ENCODE data around the gene KIR2DL1.
A peak's percentile ranks its signal among the peaks of the same experiment; 100 is the strongest.
"Not testable (repeated sequence)": the region's sequence is repeated elsewhere in the genome, so short reads cannot be mapped to it uniquely, and the experiment has no call there.

The KIR2DL1 gene

DNA sequence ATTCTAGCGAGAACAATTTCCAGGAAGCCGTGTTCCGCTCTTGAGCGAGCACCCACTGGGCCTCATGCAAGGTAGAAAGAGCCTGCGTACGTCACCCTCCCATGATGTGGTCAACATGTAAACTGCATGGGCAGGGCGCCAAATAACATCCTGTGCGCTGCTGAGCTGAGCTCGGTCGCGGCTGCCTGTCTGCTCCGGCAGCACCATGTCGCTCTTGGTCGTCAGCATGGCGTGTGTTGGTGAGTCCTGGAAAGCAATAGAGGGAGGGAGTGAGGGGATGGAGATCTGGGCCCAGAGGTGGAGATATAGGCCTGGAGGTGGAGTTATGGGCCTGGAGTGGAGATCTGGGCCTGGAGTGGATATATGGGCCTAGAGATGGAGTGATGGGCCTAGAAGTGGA, at the start of gene KIR2DL1:
KIR2DL1 (plus strand) TSS at position 148 of the 400 bp plus-strand sequence; CDS start at position 206, 58 bp downstream.
- not testable (repeated sequence) for DNase-seq

DNA sequence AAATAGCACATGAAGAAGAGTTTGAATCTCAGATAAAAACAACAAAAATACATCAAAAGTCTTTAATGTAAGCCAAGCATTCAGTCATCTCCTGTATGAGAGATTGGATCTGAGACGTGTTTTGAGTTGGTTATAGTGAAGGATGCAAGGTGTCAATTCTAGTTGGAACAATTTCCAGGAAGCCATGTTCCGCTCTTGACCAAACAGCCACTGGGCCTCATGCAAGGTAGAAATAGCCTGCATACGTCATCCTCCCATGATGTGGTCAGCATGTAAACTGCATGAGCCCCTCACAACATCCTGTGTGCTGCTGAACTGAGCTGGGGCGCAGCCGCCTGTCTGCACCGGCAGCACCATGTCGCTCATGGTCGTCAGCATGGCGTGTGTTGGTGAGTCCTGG, 45.5 kb upstream of the KIR2DL1 start, which contains the start of gene KIR3DL3:
KIR3DL3 (plus strand) TSS at position 301 of the 400 bp plus-strand sequence; CDS start at position 356, 55 bp downstream.
- no peak for DNase-seq

DNA sequence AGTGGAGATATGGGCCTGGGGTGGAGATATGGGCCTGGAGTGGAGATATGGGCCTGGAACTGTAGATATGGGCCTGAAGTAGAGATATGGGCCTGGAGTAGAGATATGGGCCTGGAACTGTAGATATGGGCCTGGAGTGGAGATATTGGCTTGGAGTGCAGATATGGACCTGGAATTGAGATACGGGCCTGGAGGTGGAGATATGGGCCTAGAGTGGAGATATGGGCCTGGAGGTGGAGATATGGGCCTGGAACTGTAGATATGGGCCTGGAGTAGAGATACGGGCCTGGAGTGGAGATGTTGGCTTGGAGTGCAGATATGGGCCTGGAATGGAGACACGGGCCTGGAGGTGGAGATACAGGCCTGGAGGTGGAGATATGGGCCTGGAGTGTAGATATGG, 44.9 kb upstream of the KIR2DL1 start:
- DNase-seq: no peak

DNA sequence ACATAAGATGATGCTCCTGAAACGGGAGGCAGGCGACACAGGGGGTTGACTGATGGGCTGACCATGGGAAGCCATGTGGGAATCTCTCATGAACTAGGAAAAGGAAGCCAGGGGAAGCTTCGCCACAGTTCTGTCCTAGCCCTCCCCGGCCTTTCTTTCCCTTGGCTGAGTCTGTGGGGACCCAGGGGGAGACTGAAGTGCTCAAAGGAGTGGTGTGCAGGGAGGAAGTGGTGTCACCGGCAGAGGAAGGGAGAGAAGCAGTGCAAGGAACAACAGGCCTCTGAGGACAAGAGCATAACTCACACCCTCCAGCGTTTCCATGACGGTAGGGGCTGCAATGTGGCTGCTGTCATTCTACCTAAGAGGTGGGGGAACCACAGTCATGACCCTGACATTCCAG, 44.3 kb upstream of the KIR2DL1 start:
- DNase-seq: no peak

DNA sequence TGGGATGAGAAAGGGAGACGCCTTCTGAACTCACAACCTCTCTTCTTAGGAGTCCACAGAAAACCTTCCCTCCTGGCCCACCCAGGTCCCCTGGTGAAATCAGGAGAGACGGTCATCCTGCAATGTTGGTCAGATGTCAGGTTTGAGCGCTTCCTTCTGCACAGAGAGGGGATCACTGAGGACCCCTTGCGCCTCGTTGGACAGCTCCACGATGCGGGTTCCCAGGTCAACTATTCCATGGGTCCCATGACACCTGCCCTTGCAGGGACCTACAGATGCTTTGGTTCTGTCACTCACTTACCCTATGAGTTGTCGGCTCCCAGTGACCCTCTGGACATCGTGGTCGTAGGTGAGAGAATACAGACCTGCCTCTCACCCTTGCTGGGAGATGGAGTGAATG, 42.0 kb upstream of the KIR2DL1 start:
- no peak for DNase-seq

DNA sequence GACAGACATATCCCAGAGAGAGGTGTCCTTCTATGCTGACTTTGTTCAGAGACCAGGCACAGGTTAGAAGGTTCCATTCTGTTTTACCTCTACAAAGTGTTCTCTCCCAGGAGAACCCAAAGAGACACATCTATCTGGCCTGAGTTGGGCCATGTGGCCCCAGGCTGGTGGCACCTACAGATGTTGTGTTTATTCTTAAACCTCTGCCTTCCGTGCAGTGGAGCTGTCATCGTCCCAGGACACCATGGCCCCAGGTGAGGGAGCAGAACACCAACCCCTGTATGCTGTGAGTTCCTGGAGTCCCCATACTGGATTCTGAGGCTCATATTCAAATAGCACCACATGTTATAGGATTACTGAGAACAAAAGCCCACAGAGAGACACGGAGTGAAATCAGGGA, 41.4 kb upstream of the KIR2DL1 start:
- DNase-seq: no peak

DNA sequence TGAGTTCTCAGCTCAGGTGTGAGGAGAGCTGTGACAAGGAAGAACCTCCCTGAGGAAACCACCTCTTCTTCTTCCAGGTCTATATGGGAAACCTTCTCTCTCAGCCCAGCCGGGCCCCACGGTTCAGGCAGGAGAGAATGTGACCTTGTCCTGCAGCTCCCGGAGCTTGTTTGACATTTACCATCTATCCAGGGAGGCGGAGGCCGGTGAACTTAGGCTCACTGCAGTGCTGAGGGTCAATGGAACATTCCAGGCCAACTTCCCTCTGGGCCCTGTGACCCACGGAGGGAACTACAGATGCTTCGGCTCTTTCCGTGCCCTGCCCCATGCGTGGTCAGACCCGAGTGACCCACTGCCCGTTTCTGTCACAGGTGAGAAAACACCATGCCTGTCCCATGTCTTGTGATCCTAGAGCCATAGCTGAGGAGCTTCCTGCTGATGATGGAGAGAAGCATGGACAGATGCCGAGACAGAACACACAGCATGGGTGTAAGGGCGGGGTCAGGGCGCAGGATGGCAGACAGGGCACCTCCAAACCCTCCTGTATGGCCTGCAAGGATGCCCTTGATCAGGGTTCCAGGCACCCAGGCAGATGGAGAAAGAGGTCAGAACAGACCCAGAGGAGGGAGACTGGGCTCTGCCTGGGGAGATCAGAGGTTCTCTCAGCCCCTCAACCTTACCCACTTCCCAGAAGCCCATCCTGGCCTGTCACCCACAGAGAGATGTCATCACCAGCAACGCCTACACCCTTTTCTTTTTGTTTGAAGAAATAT, 40.0 kb upstream of the KIR2DL1 start:
- DNase-seq: no peak

DNA sequence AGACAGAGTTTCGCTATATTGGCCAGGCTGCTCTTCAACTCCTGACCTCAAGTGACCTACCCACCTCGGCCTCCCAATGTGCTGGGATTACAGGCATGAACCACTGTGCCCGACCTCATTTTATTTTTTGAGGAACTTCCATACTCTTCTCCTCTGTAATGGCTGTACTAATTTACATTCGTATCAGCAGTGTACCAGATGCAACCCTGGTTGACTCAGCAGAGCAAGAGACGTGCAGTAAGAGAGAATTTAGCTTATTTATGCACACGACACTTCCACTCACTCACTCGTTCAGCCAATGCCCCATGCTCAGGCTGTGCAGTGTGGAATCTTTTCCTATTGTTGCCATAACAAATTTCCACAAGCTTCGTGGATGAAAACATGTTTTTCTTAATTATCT, 38.4 kb upstream of the KIR2DL1 start:
- DNase-seq: no peak

DNA sequence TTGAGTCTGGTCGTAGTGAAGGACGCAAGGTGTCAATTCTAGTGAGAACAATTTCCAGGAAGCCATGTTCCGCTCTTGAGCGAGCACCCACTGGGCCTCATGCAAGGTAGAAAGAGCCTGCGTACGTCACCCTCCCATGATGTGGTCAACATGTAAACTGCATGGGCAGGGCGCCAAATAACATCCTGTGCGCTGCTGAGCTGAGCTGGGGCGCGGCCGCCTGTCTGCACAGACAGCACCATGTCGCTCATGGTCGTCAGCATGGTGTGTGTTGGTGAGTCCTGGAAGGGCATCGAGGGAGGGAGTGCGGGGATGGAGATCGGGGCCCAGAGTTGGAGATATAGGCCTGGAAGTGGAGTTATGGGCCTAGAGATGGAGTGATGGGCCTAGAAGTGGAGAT, 31.3 kb upstream of the KIR2DL1 start, which contains the start of gene KIR2DL3:
KIR2DL3 (plus strand) TSS at position 208 of the 400 bp plus-strand sequence; CDS start at position 241, 33 bp downstream.
- not testable (repeated sequence) for DNase-seq

DNA sequence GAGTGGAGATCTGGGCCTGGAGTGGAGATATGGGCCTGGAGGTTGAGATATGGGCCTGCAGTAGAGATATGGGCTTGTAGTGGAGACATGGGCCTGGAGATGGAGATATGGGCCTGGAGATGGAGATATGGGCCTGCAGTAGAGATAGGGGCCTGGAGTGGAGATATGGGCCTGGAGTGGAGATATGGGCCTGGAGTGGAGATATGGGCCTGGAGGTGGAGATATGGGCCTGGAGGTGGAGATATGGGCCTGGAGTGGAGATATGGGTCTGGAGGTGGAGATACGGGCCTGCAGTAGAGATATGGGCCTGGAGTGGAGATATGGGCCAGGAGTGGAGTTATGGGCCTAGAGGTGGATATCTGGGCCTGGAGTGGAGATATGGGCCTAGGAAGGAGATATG, 30.9 kb upstream of the KIR2DL1 start:
- DNase-seq: no peak

DNA sequence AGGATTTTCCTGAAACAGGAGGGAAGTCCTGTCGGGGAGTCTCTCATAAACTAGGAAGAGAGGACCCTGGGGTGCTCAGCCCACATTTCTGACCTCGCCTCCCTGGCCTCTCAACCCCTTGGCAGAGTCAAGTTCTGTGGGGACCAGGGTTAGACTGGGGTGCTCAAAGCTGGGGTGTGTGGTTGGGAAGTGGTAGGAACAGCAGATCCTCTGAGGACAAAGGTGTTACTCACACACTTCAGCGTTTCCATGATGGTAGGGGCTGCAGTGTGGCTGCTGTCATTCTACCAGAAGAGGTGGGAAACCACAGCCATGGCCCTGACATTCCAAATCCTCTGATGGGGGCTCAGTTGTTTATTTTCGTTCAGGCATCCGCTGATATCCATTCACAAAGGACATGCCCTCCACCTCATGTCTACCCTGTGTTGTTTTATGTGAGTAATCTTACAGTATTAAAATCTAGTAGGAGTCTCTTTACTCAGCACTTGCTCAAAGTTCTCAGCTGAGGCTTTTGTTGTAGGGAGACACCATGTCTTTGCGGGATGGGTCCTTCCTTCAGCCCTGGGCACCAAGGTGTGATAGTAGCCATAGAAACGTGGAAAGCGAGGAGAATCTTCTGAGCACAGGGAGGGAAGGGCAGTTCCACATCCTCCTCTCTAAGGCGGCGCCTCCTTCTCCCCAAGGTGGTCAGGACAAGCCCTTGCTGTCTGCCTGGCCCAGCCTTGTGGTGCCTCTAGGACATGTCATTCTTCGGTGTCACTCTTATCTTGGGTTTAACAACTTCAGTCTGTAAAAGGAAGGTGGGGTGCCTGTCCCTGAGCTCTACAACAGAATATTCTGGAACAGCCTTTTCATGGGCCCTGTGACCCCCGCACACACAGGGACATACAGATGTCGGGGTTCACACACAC, 29.8 kb upstream of the KIR2DL1 start:
- DNase-seq: no peak

DNA sequence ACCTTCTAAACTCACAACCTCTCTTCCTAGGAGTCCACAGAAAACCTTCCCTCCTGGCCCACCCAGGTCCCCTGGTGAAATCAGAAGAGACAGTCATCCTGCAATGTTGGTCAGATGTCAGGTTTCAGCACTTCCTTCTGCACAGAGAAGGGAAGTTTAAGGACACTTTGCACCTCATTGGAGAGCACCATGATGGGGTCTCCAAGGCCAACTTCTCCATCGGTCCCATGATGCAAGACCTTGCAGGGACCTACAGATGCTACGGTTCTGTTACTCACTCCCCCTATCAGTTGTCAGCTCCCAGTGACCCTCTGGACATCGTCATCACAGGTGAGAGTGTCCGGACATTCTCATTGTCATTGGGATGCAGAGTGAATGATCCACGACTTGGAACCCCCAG, 27.6 kb upstream of the KIR2DL1 start:
- not testable (repeated sequence) for DNase-seq

DNA sequence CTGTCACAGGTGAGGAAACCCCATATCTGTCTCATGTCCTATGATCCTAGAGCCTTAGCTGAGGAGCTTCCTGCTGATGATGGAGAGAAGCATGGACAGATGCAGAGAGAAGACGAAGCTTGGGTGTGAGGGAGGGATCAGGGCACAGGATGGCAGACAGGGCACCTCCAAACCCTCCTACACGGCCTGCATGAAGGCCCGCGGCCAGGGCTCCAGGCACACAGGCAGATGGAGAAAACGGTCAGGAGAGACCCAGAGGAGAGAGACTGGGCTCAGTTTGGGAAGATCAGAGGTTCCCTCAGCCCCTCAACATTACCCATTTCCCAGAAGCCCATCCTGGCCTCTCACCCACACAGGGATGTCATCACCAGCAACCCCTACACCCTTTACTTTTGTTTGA, 25.5 kb upstream of the KIR2DL1 start:
- not testable (repeated sequence) for DNase-seq

DNA sequence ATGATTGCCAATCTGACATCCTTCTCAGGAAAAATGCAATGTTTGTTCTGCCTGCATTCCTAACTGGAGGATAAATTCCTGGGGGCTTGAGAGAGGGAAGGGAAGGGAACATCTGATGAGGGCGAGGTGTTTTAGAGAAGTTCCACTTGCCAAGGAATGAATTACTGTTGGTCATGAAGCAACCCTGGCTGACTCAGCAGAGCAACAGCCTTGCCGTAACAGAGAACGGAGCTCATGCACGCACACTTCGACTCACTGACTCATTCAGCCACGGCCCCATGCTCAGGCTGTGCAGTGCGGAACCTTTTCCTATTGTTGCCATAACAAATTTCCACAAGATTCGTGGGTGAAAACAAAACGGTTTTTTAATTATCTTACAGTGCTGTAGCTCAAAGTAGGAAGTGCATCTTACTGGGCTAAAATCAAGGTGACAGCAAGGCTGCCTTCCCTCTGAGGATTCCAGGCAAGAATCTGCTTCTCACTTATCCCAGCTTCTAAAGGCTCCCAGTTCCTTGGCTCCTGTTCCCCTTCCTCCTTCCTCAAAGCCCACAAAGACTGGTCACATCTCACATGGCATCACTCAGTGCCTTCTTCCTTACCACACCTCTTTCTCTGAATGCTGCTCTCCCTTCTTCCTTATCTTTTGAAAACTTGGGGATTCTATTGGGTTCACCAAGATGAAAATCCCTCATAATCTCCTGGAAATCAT, 21.8 kb upstream of the KIR2DL1 start:
- DNase-seq: peak; percentile 90

DNA sequence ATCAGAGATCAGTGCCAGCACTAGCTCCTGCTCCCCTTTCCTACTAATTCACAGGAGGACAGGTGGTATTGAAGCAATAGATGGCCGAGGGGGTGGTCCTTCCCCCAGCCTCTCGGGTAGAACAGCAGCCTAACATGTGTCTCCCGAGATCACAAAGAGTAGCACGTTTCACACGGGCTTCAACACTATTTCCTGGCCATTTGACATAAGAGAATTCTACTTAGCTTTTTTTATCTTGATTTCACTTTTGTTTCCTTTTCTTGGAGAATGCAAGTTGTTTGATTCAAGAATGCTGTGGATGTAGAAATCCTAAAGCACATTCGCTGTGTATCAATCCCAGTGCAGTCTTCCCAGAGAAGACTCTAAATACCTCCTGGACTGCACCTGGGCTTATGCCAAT, 19.3 kb upstream of the KIR2DL1 start:
- DNase-seq: peak; percentile 81

DNA sequence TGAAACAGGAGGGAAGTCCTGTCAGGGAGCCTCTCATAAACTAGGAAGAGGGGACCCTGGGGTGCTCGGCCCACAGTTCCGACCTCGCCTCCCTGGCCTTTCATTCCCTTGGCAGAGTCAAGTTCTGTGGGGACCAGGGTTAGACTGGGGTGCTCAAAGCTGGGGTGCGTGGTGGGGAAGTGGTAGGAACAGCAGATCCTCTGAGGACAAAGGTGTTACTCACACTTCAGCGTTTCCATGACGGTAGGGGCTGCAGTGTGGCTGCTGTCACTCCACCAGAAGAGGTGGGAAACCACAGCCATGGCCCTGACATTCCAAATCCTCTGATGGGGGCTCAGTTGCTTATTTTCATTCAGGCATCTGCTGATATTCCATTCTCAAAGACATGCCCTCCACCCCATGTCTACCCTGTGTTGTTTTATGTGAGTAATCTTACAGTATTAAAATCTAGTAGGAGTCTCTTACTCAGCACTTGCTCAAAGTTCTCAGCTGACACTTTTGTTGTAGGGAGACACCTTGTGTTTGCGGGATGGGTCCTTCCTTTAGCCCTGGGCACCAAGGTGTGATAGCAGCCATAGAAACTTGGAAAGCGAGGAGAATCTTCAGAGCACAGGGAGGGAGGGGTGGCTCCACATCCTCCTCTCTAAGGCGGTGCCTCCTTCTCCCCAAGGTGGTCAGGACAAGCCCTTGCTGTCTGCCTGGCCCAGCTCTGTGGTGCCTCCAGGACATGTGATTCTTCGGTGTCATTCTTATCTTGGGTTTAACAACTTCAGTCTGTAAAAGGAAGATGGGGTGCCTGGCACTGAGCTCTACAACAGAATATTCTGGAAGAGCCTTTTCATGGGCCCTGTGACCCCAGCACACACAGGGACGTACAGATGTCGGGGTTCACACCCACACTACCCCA, 13.1 kb upstream of the KIR2DL1 start:
- DNase-seq: not testable (repeated sequence)

DNA sequence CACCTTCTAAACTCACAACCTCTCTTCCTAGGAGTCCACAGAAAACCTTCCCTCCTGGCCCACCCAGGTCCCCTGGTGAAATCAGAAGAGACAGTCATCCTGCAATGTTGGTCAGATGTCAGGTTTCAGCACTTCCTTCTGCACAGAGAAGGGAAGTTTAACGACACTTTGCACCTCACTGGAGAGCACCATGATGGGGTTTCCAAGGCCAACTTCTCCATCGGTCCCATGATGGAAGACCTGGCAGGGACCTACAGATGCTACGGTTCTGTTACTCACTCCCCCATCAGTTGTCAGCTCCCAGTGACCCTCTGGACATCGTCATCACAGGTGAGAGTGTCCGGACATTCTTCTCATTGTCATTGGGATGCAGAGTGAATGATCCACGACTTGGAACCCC, 11.0 kb upstream of the KIR2DL1 start:
- not testable (repeated sequence) for DNase-seq

DNA sequence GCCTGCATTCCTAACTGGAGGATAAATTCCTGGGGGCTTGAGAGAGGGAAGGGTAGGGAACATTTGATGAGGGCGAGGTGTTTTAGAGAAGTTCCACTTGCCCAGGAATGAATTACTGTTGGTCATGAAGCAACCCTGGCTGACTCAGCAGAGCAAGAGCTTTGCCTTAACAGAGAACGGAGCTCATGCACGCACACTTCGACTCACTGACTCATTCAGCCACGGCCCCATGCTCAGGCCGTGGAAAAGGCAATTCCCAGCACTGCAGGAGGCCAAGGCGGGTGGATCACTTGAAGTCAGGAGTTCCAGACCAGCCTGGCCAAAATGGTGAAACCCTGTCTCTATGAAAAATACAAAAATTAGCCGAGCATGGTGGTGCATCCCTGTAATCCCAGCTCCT, 5.4 kb upstream of the KIR2DL1 start:
- peak; percentile 83 for DNase-seq

DNA sequence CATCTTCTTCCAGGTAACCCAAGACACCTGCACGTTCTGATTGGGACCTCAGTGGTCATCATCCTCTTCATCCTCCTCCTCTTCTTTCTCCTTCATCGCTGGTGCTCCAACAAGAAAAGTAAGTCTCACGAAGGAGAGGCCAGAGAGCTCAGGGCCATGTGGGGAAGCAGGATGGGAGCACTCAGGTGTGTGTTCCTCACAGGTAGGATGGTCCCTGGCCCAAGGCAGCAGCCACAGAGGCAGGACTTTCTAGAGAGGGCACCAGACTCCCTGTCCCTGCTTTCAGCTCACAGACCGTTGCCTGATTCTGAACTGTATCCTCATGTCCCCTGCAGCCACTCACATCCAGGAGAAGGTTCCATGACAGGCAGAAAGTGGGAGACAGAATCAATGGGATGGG, 3.1 kb upstream of the KIR2DL1 start:
- not testable (repeated sequence) for DNase-seq

DNA sequence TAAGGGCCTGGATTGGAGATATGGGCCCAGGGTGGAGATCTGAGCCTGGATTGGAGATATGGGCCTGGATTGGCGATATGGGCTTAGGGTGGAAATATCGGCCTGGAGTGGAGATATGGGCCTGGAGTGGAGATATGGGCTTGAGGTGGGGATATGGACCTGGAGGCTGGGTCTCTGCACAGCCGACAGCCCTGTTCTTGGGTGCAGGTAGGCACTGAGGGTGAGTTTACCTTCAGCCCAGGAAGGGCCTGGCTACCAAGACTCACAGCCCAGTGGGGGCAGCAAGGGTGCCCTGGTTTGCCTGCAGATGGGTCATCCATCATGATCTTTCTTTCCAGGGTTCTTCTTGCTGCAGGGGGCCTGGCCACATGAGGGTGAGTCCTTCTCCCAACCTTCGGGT, 918 bp downstream of the KIR2DL1 start:
- not testable (repeated sequence) for DNase-seq

DNA sequence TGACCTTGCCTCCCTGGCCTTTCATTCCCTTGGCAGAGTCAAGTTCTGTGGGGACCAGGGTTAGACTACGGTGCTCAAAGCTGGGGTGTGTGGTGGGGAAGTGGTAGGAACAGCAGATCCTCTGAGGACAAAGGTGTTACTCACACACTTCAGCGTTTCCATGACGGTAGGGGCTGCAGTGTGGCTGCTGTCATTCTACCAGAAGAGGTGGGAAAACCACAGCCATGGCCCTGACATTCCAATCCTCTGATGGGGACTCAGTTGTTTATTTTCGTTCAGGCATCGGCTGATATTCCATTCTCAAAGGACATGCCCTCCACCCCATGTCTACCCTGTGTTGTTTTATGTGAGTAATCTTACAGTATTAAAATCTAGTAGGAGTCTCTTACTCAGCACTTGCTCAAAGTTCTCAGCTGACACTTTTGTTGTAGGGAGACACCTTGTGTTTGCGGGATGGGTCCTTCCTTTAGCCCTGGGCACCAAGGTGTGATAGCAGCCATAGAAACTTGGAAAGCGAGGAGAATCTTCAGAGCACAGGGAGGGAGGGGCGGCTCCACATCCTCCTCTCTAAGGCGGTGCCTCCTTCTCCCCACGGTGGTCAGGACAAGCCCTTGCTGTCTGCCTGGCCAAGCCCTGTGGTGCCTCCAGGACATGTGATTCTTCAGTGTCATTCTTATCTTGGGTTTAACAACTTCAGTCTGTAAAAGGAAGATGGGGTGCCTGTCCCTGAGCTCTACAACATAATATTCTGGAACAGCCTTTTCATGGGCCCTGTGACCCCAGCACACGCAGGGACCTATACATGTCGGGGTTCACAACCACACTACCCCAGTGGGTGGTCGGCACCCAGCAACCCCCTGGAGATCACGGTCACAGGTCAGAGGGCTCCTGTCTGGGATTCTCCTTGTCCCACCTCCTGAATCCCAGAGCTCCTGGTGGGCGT, 1.7 kb downstream of the KIR2DL1 start:
- DNase-seq: not testable (repeated sequence)

All from inflammatory macrophage treated with lipopolysaccharide for 4 hours (primary cell).